ENCODE measurements around the gene SIGLEC15. TPM values are rescaled to one million over a fixed set of nuclear protein-coding genes. Genes with fewer than 3 reads are reported as not detected.
"Not testable (repeated sequence)": the region's sequence is repeated elsewhere in the genome, so short reads cannot be mapped to it uniquely, and the experiment has no call there.

SIGLEC15 gene
- polyA plus RNA-seq, 3 donors = 6.5 to 9.9 (median 7.8) TPM

DNA sequence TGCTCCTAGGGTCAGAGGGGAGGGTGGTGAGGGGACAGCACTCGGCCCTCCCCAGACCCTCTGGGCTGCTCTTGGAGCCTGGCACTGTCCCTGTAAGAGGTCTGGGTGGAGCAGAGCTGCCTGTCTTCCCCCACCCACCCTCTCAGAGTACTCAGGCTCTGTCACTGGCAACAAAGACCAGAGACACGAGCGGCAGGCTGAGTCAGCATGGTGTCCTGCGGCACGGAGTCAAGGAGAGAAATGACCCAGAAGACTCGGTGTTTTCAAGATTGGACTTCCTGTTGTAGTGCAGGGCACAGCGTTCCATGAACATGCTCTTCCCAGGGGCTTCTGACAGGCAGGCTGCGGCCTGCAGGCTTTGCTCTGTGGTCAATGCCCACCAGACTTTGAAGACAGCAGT is 19.9 kb downstream of the SIGLEC15 start:
- Histone ChIP-seq H2AFZ (ENCODE audit: insufficient read depth, low read depth, low read length, poor library complexity, severe bottlenecking) (no peak overlapping the region), H3K27ac (ENCODE audit: low read depth in 1 of 2, low read length in 2 of 2) (no peak overlapping the region), H3K79me2 (ENCODE audit: insufficient read depth, low read length) (no peaks in the 10 kb centered on the region), H4K20me1 (ENCODE audit: insufficient read depth, low read length) (no peaks in the 10 kb centered on the region), H3K9ac (ENCODE audit: insufficient read depth, low read length, poor library complexity, severe bottlenecking) (no peak overlapping the region), H3K4me3 (replicated peaks in 1 of 3; ENCODE audit: low read depth in 2 of 3, low read length in 3 of 3) (no peak overlapping the region), H3K27me3 (ENCODE audit: control insufficient read depth in 2 of 2, insufficient read depth in 2 of 2, low read length in 2 of 2) (no peaks in the 10 kb centered on the region), H3K4me2 (replicated peaks; ENCODE audit: extremely low read depth, low read length, poor library complexity, severe bottlenecking) (no peak overlapping the region), H3K36me3 (replicated peaks in 1 of 2; ENCODE audit: control insufficient read depth in 1 of 2, insufficient read depth in 2 of 2, low read length in 2 of 2) (peaks cover 10 to 21% of the 10 kb centered on the region in 2 donors), H3K9me3 (replicated peaks in 1 of 2; ENCODE audit: control insufficient read depth in 1 of 2, insufficient read depth in 1 of 2, low read length in 2 of 2) (no peaks in the 10 kb centered on the region), H3K4me1 (ENCODE audit: control insufficient read depth in 1 of 2, insufficient read depth in 2 of 2, low read length in 2 of 2) (peaks cover 0 to 6% of the 10 kb centered on the region in 2 donors)
- H3K4me3 Mint-ChIP-seq = no peak overlapping the region
- H3K4me1 Mint-ChIP-seq = peaks cover 5% of the 10 kb centered on the region
- intact Hi-C loops (cut with micrococcal nuclease) = no loop called here
- peaks cover 25 to 26% of the 10 kb centered on the region in 2 donors for H3K36me3 Mint-ChIP-seq
- no peak overlapping the region for H3K27ac Mint-ChIP-seq
- no peaks in the 10 kb centered on the region for H3K9me3 Mint-ChIP-seq
- no peak for DNase-seq
- TF ChIP-seq, protein P1, sequence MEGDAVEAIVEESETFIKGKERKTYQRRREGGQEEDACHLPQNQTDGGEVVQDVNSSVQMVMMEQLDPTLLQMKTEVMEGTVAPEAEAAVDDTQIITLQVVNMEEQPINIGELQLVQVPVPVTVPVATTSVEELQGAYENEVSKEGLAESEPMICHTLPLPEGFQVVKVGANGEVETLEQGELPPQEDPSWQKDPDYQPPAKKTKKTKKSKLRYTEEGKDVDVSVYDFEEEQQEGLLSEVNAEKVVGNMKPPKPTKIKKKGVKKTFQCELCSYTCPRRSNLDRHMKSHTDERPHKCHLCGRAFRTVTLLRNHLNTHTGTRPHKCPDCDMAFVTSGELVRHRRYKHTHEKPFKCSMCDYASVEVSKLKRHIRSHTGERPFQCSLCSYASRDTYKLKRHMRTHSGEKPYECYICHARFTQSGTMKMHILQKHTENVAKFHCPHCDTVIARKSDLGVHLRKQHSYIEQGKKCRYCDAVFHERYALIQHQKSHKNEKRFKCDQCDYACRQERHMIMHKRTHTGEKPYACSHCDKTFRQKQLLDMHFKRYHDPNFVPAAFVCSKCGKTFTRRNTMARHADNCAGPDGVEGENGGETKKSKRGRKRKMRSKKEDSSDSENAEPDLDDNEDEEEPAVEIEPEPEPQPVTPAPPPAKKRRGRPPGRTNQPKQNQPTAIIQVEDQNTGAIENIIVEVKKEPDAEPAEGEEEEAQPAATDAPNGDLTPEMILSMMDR (IDR thresholded peaks at IDR 0.05) = no peak
- WGBS (ENCODE audit: insufficient coverage) = 96% methylated on average over 8 of the region's 8 CpGs
- H3K27me3 Mint-ChIP-seq (ENCODE audit: low read depth in 3 of 3) = peaks cover under 1 to 3% (median 2%) of the 10 kb centered on the region in 3 donors

DNA sequence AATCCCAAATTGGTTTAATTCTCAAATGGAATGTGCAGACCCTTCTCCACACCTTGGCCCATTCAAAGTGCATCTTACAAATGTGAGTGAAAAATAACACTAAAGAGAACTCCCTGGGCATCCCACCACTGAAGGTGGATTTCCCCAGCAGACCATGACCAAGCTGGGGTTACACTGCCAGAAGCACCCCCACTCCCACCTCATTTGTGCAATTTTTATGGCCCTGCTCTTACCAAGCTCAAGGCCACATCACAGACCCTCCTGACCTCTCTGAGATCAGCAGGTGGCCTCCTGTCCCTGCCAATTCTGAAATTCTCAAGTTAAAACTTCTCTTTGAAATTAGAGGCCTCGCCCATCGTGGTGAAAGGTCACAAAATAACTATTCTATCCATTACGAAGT is 21.6 kb downstream of the SIGLEC15 start:
- no peak for DNase-seq
- intact Hi-C loops (cut with micrococcal nuclease) = no loop called here
- Histone ChIP-seq H3K36me3 (replicated peaks in 1 of 2; ENCODE audit: control insufficient read depth in 1 of 2, insufficient read depth in 2 of 2, low read length in 2 of 2) (peaks cover 18 to 36% of the 10 kb centered on the region in 2 donors), H3K79me2 (ENCODE audit: insufficient read depth, low read length) (no peaks in the 10 kb centered on the region), H2AFZ (ENCODE audit: insufficient read depth, low read depth, low read length, poor library complexity, severe bottlenecking) (no peak overlapping the region), H4K20me1 (ENCODE audit: insufficient read depth, low read length) (no peaks in the 10 kb centered on the region), H3K27ac (ENCODE audit: low read depth in 1 of 2, low read length in 2 of 2) (no peak overlapping the region), H3K9me3 (replicated peaks in 1 of 2; ENCODE audit: control insufficient read depth in 1 of 2, insufficient read depth in 1 of 2, low read length in 2 of 2) (no peaks in the 10 kb centered on the region), H3K4me1 (ENCODE audit: control insufficient read depth in 1 of 2, insufficient read depth in 2 of 2, low read length in 2 of 2) (peaks cover 0 to 6% of the 10 kb centered on the region in 2 donors), H3K27me3 (ENCODE audit: control insufficient read depth in 2 of 2, insufficient read depth in 2 of 2, low read length in 2 of 2) (no peaks in the 10 kb centered on the region), H3K4me3 (replicated peaks in 1 of 3; ENCODE audit: low read depth in 2 of 3, low read length in 3 of 3) (no peak overlapping the region), H3K4me2 (replicated peaks; ENCODE audit: extremely low read depth, low read length, poor library complexity, severe bottlenecking) (no peak overlapping the region), H3K9ac (ENCODE audit: insufficient read depth, low read length, poor library complexity, severe bottlenecking) (no peak overlapping the region)
- H3K36me3 Mint-ChIP-seq = peaks cover 37 to 40% of the 10 kb centered on the region in 2 donors
- TF ChIP-seq, protein P1 (IDR thresholded peaks at IDR 0.05) = no peak
- no peak overlapping the region for H3K4me3 Mint-ChIP-seq
- no CpG with 5 or more reads among the region's 3 CpGs for WGBS (ENCODE audit: insufficient coverage)
- H3K4me1 Mint-ChIP-seq = peaks cover 3% of the 10 kb centered on the region
- no peaks in the 10 kb centered on the region for H3K9me3 Mint-ChIP-seq
- peaks cover 0 to 2% (median 2%) of the 10 kb centered on the region in 3 donors for H3K27me3 Mint-ChIP-seq (ENCODE audit: low read depth in 3 of 3)
- H3K27ac Mint-ChIP-seq = no peak overlapping the region

DNA sequence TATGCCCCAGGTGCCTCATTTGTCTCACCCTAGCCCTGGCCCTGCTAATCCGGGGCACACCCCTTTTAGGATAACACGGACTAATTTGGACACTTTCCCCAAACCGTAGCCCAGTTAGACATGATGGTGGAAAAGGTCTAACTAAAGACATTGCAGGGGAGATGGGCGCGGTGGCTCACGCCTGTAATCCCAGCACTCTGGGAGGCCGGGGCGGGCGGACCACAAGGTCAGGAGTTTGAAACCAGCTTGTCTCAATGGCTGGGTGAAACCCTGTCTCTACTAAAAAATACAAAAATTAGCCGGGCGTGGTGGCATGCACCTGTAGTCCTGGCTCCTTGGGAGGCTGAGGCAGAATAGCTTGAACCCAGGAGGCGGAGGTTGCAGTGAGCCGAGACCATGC is 23.2 kb downstream of the SIGLEC15 start:
- peaks cover 49 to 51% of the 10 kb centered on the region in 2 donors for H3K36me3 Mint-ChIP-seq
- H3K79me2 ChIP-seq (ENCODE audit: insufficient read depth, low read length); H3K27me3 ChIP-seq (ENCODE audit: control insufficient read depth in 2 of 2, insufficient read depth in 2 of 2, low read length in 2 of 2); H3K27ac Mint-ChIP-seq; H3K9me3 ChIP-seq (replicated peaks in 1 of 2; ENCODE audit: control insufficient read depth in 1 of 2, insufficient read depth in 1 of 2, low read length in 2 of 2); H3K4me1 ChIP-seq (ENCODE audit: control insufficient read depth in 1 of 2, insufficient read depth in 2 of 2, low read length in 2 of 2); H3K4me2 ChIP-seq (replicated peaks; ENCODE audit: extremely low read depth, low read length, poor library complexity, severe bottlenecking); H3K4me3 Mint-ChIP-seq; H3K27me3 Mint-ChIP-seq (ENCODE audit: low read depth in 3 of 3); H3K9me3 Mint-ChIP-seq; H2AFZ ChIP-seq (ENCODE audit: insufficient read depth, low read depth, low read length, poor library complexity, severe bottlenecking); H3K27ac ChIP-seq (ENCODE audit: low read depth in 1 of 2, low read length in 2 of 2); DNase-seq; H3K9ac ChIP-seq (ENCODE audit: insufficient read depth, low read length, poor library complexity, severe bottlenecking); H3K4me1 Mint-ChIP-seq; H3K4me3 ChIP-seq (replicated peaks in 1 of 3; ENCODE audit: low read depth in 2 of 3, low read length in 3 of 3); intact Hi-C loops (cut with micrococcal nuclease); H4K20me1 ChIP-seq (ENCODE audit: insufficient read depth, low read length): not testable (repeated sequence)
- peaks cover 34 to 51% of the 10 kb centered on the region in 2 donors for H3K36me3 ChIP-seq (replicated peaks in 1 of 2; ENCODE audit: control insufficient read depth in 1 of 2, insufficient read depth in 2 of 2, low read length in 2 of 2)
- WGBS (ENCODE audit: insufficient coverage) = 97% methylated on average over 11 of the region's 13 CpGs
